HG02943 (cell line): ENCODE data around the gene PDGFC.

Source experiments
- ATAC-seq: cut with Tn5 transposase; IDR thresholded peaks from one replicate; pipeline ENCODE4 v1.9.1; 2021; ENCODE audit warnings: mild to moderate bottlenecking, low read depth, moderate library complexity; ENCODE audit not compliant: unreplicated experiment

PDGFC gene

DNA sequence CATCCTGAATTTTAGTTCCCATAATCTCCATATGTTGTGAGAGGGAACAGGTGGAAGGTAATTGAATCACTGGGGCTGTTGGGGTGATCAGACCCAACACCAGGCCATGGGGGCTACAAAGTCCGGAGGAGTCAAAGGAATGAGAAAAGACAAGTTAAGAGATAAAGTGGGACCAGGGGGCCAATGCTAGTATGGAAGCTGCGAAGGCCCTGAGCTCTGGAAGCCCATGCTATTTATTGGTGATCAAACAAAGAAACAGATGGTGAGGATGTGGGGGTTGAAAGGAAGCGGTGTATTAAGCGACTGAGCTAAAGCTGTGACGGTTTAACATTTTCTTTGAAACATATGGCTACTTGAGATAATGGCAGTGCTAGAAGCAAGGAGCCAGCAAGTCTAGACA lies 132.8 kb downstream of the PDGFC start:
- ATAC-seq: no peak

GRCh38 chr4:156837625-156838345 lies 133.8 kb downstream of the PDGFC start:
- no peak for ATAC-seq

DNA sequence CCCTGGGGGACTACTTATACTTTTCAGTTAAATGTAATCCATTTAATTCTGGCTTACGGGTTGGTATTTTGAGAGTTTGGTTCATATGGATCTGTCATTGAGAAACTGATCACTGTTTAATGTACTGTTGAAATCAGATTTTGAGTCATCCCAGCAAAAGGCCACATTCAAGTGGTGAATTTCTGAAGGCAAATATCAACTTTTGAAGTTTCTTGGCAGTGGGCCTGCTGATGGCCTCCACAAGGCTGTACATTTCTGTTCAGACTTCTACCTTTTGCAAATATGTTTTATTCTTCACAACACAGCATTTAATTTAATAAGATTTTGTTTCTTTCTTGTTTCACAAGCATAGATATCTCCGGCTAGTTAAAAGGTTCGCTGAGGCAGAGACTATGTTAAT lies 138.7 kb downstream of the PDGFC start:
- no peak for ATAC-seq

GRCh38 chr4:156830351-156830750 lies 141.2 kb downstream of the PDGFC start:
- ATAC-seq: no peak

DNA sequence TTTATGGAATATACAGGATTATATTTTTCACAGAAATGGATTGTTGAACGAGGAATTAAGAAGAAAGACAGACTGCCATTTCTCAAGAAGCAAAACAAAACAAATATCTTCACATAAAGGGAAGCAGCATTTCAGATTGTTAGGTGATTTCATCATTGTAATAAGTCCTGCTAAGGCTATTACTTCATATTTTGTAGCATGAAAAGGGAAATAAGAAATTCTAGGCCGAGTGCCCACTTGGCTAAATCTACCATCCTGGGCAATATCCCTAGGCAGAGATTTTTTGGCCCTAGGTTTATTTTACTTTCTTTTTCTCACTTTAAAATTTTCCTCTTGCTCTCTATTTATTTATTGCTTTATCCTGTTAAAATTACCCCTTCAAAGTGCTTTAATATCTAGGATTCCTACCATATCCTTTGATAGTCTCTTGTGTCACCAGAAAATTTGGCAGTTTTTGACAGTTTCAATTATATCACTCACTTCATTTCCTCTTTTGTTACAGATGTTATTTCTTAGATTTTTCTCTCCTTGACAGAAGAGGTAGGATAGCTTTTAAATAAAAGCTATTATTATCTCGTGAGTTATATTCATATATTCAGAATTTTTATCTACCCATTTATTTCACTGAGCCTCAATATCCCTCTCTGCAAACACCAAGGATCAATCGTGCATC lies 142.3 kb downstream of the PDGFC start:
- no peak for ATAC-seq

DNA sequence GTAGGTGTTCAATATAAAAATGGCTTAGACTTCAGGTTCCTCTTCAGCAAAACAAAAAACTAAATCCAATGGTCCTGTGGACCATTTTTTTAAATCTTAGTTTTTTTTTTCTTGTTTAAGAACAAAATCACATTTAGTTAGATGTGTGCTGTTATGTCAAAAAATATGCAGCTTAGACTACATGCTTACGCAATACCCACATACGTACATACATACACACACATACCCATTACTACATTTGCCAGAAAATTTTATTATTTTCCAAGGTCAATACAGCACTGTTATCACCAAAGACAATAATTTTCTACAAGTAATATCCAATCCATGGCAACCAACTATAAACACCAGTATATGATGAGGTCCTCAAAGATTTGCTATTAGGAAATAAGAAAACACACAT lies 144.1 kb downstream of the PDGFC start:
- ATAC-seq: no peak

DNA sequence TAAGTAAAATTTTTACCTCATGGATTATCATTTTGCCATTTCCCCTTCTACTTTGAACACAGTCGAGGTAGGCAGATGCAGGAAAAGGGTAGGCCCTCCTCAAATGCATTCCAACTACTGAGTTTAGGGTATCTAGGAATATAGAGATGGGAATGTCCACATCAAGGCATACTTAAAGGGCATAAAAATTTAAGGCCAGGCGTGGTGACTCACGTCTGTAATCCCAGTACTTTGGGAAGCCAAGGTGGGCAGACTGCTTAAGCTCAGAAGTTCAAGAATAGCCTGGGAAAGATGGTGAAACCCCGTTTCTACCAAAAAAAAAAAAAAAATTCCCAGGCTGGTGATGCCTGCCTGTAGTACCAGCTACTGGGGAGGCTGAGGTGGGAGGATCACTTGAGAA lies 146.5 kb downstream of the PDGFC start:
- no peak for ATAC-seq

GRCh38 chr4:156824451-156825060 lies 147.0 kb downstream of the PDGFC start:
- no peak for ATAC-seq

DNA sequence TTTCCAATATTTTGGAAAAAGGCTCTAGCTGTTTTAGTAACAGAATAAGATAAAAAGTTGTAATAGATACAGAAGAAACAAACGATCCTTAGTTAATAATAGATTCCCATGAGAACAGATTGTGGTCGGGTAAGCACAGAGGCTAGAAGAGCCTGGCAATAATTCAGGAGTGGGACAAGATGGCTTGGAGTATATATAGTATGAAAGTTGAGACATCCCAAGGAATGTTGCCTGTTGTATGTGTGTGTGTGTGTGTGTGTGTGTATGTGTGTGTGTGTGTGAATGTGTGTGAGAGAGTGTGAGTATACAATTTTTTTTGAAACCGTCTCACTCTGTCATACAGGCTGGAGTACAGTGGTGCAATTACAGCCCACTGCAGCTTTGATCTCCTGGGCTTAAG lies 150.7 kb downstream of the PDGFC start:
- no peak for ATAC-seq

- no peak for ATAC-seq
These were observed 155.2 kb downstream of the PDGFC start for GRCh38 chr4:156816360-156816755.

GRCh38 chr4:156815717-156816359 lies 155.8 kb downstream of the PDGFC start:
- no peak for ATAC-seq

- no peak for ATAC-seq
These were observed 159.6 kb downstream of the PDGFC start for GRCh38 chr4:156811963-156812362.

DNA sequence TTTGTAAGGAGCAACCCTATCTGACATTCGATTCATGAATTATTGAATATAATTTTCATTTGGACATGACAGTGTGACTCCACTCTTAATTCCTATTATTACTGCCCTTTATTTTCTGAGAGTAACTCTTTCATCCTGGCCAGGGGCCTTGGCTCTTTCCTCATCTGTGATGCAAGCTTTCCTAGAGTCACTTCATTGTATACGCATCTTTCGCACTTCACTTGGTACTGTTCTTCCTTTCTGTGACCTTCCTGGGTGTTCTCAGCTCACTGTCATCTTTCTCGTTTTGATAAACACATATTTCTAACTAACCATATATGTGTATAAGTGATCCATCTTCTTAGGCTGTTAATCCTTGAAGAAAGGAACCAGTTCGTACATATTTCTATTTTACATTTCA lies 160.3 kb downstream of the PDGFC start:
- no peak for ATAC-seq

GRCh38 chr4:156805696-156806095 lies 165.9 kb downstream of the PDGFC start:
- ATAC-seq: no peak

GRCh38 chr4:156803056-156803455 lies 168.5 kb downstream of the PDGFC start:
- ATAC-seq: no peak

- no peak for ATAC-seq
These were observed 171.1 kb downstream of the PDGFC start for GRCh38 chr4:156800463-156800862.

GRCh38 chr4:156799121-156799589 lies 172.4 kb downstream of the PDGFC start:
- ATAC-seq: no peak

GRCh38 chr4:156798438-156798837 lies 173.2 kb downstream of the PDGFC start:
- no peak for ATAC-seq

DNA sequence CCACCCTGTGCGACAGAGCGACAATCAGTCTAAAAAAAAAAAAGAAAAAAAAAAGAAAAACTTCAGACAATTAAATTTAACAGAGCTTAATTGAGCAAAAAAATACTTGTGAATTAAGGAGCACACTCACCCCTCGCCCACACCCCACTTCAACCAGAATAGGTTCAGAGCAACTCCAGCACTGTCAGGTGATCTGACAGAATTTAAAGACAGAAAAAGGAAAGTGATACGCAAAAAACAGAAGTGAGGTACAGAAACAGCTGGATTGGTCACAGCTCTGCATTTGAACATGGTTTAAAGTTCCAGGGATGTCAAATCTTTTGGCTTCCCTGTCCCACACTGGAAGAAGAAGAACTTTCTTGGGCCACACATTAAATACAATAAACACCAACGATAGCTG lies 174.4 kb downstream of the PDGFC start:
- no peak for ATAC-seq

GRCh38 chr4:156795727-156796126 lies 175.9 kb downstream of the PDGFC start:
- no peak for ATAC-seq

- ATAC-seq: no peak
These were observed 176.7 kb downstream of the PDGFC start for GRCh38 chr4:156794863-156795262.
